Activated T-helper 1 cell treated with Interleukin-2 at 50 U/mL for 16 hours (primary cell): Measurements from ENCODE around the gene KLF4.

Experiments
- DNase-seq: peaks from one replicate; pipeline ENCODE4 v3.0.0-alpha.2; 2020; ENCODE audit warnings: low read depth

The KLF4 gene

GRCh38 chr9:107487521-107488374 lies 1.8 kb downstream of the KLF4 start:
- no peak for DNase-seq

- DNase-seq, result no peak
Observed at GRCh38 chr9:107486674-107487520, 2.7 kb downstream of the KLF4 start.

- DNase-seq, result no peak
Observed at GRCh38 chr9:107485458-107486043, 4.0 kb downstream of the KLF4 start.

GRCh38 chr9:107484117-107484723 lies 5.3 kb downstream of the KLF4 start:
- DNase-seq, result no peak

GRCh38 chr9:107483666-107484065 lies 5.9 kb downstream of the KLF4 start:
- DNase-seq, result no peak

- no peak for DNase-seq
Observed at GRCh38 chr9:107481035-107481434, 8.5 kb downstream of the KLF4 start.

GRCh38 chr9:107480386-107480789 lies 9.2 kb downstream of the KLF4 start:
- DNase-seq, result no peak

GRCh38 chr9:107478805-107479204 lies 10.8 kb downstream of the KLF4 start:
- no peak for DNase-seq

- DNase-seq, result no peak
Observed at GRCh38 chr9:107474124-107474523, 15.4 kb downstream of the KLF4 start.

- DNase-seq, result no peak
Observed at GRCh38 chr9:107472581-107473340, 16.8 kb downstream of the KLF4 start.

- DNase-seq, result no peak
Observed at GRCh38 chr9:107471552-107471951, 18.0 kb downstream of the KLF4 start.

GRCh38 chr9:107467416-107467815 lies 22.2 kb downstream of the KLF4 start:
- no peak for DNase-seq

GRCh38 chr9:107466826-107467225 lies 22.7 kb downstream of the KLF4 start:
- no peak for DNase-seq

- DNase-seq, result no peak
Observed at GRCh38 chr9:107465467-107466451, 23.8 kb downstream of the KLF4 start.

GRCh38 chr9:107464516-107464915 lies 25.1 kb downstream of the KLF4 start:
- no peak for DNase-seq

- no peak for DNase-seq
Observed at GRCh38 chr9:107462691-107463090, 26.9 kb downstream of the KLF4 start.

GRCh38 chr9:107460153-107461023 lies 29.2 kb downstream of the KLF4 start:
- DNase-seq, result no peak

- DNase-seq, result no peak
Observed at GRCh38 chr9:107455425-107456135, 34.0 kb downstream of the KLF4 start.

GRCh38 chr9:107453479-107453878 lies 36.1 kb downstream of the KLF4 start:
- no peak for DNase-seq
